Measurements from ENCODE around the gene PMF1.
A peak's percentile ranks its signal among the peaks of the same experiment; 100 is the strongest.

The PMF1 gene

DNA sequence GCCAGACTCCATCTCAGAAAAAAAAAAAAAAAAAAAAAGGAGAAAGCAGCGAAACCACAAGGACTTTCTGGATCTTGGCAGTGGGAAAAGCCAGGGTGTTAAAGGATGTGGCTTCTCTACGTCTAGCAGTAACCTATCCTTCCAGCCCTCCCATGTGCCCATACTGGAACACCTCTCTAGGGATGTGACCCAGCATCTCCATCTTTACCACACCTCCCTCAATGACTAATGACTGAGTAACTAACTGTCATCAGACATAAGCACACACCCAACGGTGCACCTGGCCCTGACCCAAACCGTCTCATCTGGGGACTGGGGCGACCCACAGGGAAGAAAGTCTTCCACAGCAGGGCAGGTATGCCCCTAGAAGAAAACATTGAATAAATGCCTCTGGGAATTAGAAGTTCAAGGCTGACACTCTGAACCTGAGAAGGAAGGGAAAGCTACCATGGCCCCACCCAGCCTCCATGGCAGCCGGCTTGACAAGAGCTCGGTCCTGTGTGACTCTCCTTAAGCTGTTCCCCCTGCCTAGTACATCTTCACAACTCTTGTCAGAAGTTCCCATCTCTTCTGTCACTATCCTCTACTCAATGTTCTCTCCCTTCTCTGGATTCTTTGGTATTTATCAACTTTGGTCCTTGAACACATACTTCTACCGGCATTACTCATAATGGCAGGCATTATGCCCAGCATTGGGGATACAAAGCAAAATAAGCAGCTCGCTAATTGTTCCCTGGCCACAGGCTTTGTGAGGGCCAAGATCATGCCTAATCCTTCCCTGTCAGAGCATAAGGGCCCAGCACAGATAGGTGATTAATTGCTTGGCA is 49.9 kb downstream of the PMF1 start:
- no peak for DNase-seq

DNA sequence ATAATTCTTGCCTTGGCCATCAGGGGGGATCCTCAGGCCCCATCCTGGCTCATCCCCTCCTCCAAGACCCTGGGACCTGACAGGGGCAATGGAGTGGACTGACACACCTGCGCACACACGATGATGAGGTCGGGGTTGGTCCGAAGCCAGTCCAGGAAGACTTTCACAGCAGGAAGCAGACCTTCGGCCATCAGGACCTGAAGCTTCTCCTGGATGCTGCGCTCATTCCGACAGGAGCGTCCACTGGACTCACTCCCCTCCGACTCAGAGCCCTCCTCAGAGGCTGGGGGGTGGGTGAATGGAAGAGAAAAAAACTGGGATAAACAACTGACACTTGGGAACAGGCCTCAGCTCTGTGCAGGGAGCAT is 50.5 kb downstream of the PMF1 start:
- DNase-seq: no peak

DNA sequence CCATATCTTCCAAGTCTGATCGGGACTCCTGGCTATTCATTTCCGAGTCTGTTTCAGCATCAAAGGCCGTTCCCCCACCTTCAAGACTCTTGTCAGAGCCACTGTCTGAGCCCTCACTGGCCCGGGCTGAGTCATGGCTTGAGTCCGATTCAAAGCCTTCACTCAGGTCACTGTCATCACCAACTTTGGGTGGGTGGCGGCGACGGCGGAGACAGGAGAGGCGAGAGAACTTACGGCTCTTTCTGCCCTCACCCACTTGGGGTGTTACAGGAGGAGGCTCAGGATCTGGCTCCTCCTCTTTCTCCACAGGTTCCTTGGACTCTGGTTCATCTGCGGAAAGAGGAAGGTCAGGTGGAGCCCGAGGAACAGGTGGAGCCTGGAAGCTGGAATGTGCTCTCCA is 53.2 kb downstream of the PMF1 start:
- DNase-seq: no peak

DNA sequence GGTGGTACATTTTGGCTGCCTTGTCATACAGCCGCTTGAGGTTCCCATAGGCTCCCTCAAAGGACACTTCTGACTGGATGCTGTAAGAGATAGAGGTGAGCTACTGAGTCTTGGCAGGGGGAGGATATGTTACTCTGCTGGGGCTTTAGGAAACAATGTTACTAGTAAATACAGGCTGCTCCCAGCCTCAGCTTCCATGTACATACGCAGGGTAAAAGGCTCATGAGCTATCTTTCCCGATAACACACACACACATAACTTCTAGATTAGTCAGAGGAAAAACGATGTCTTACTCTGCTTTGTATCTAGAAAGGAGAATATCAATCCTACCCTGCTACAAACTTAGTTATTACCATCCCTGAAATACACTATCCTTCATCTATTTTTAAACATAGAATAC is 55.5 kb downstream of the PMF1 start:
- no peak for DNase-seq

DNA sequence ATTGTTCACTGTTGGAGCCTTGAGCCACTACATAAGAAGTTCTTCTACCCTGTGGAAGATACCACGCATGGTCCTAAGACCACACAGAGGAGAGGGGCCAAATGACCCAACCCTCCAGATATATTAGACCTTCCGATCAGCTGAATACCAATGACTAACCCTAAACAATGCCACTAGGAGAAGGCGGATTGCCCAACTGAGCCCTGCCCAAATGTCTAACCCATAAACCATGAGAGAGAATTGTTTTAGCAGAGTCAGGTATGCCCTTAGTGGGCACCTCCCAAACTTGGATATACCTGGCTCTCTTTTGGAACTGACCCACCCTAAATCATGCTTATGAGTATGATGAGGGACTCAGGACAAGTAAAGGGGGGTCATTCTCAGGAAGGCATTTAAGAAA is 57.5 kb downstream of the PMF1 start:
- no peak for DNase-seq

DNA sequence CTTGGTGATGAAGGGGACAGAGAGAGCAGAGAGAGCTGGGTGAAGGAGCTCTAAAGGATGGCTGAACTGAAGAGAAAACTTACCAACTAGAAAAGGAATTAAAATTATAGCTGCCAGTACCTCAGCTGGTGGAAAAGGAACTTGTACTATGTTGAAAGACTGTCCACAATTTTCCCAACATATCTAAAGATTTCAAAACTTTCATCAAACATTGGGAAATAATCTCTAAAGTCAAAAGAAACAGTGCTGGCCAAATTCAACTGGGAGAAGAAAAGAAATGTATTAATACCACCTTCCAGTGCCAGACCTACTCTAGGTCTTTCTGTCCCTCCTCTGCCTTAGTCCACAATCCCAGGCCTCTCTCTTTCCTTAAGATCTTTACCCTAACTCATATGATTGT is 63.7 kb downstream of the PMF1 start:
- DNase-seq: no peak

DNA sequence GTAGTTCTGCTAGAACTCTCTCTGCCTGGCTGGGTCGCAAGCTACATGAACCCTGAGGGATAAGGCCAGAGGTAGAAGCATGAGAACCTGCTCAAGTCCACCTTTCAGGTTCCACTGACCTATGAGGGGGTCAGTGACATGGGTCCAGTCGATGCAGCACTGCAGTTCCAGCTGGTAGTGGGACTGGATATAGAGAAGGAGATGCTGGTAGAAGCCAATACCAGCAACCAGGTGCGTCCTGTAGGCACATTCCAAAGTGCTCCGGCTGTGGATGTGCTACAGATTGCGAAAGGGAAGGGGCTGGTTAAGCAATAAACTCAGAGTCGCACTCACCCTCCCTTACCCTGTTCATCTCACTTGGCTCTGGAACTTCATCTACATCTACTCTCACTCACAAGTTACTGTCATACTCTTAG is 64.2 kb downstream of the PMF1 start:
- no peak for DNase-seq

DNA sequence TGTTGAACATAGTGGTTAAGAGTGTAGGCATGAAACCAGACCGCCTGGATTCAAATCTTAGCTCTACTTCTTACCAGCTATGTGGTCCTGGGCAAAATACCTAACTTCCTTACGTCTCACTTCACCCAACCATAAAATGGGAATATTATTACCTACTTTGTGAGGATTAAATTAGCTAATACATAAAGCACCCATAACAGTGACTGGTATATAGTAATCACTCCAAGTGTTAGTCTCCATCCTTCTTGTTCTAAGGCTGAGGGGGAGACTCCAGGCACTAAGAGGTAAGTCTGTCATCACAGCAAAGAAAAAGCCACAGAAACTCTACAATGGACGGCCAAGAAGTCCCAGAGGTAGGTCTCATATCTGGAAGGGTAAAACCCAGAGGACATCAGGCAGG is 67.0 kb downstream of the PMF1 start:
- no peak for DNase-seq

DNA sequence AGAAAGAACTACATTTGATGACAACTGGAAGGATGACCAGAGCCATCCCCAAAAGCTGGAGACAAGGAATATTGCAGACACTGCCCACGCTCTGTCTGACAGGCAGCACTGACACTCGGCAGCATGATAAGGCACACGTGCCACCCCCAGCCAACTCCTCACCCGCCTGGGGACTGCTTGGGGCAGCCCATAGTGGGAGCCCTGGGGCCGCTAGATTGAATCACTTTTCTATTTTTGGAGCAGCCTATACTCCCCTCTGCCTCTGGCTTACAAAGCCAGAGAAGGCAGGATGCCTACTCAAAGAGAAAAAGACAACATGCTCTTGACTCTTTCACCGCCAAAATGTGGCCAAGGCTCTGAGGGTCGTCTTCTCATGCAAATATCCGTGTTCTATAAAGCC is 68.5 kb downstream of the PMF1 start:
- peak in 7 of 56 donors; percentile 13 to 26 (median 20) for DNase-seq

DNA sequence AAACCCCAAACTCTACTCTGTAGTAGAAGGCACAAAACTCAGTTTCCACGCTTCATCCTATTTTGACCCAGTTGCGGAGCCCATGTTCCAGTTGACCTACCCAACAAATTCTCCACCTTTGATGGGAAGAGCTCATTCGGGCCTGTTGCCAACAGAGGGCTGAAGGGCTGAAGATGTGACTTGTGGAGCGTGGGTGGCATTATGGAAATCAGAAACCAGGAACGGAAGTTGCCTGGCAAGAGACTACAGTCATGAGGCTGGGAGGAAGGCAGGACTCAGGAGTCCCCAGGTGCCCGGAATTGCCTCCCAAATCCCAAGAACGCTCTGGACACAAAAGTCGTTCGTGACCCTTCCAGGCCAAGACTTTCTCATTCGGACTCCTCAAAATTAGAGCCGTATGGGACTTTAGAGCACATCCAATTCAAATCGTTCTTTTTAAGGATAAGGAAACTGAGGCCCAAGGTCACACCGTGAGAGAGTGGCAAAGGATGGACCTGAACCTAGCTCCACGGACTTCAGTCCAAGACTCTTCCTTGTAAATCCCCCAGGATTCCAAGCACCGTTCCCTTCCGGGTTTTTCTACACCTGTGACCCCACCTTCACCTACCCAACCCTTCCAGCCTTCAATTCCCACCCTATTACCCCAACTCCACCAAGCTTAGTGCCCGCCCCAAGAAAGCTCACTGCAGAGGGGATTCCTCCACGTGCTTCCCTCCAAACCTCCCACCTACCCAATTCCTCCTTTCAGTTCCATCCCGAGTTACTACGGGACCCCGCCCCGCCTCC is 69.1 kb downstream of the PMF1 start:
- DNase-seq: peak in 1 of 56 donors; percentile 14

DNA sequence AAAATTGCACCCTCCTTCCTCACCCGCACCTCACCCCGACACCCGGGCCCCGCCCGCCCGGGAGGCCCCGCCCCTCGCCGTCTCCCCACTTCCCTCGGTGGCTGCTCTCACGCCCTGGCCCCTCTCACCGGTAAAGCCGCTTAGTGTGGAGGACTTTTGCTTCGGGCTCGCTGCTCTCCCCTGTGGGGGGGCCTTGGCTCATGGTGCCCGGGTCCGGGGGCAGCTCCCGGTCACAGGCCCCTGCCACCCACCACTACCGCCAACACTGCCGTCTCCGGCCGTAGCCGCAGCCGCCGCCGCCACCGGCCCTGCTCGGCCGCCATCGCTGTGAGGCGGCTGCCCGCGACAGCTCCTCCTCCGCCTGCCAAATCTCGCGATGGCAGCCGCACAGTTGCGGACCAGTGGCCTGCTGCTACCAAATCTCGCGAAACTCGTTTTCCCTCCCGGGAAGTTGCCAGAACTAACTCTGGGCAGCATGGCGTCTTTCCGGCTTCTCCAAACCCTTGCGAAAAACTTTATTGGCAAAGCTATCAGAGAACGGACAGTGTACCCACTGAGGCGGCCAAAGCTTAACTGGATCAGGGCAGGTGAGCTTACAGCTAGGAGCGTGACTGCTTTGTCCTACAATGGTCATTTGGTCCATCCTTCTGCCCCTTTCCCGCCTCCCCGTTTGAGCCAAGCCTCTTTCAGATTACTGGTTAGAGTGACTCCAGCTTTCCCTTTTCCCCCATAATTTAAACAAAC is 69.8 kb downstream of the PMF1 start, which contains the start of gene SMG5:
Gene SMG5, minus strand, starts transcription at position 347 of the 744 bp plus-strand sequence. Its CDS starts 145 bp downstream, at position 202.
- peak; percentile 41 to 97 (median 91) for DNase-seq

DNA sequence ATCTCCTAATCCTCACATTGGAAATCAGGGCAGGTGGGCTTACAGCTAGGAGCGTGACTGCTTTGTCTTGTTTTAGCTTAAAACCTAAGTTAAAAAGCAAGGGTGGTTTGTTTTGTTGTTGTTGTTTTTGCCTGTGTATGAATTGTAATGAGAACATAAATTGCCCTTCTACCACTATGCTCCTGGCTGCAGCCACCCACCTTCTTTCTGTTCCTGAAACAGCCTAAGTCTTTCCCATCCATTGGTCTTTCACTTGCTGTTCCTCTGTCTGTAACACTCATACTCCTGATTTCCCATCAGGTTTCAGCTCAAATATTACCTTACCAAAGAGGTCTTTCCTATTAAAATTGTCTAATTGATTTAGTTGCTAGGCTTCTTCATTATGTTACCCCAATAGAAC is 70.7 kb downstream of the PMF1 start:
- DNase-seq: no peak

DNA sequence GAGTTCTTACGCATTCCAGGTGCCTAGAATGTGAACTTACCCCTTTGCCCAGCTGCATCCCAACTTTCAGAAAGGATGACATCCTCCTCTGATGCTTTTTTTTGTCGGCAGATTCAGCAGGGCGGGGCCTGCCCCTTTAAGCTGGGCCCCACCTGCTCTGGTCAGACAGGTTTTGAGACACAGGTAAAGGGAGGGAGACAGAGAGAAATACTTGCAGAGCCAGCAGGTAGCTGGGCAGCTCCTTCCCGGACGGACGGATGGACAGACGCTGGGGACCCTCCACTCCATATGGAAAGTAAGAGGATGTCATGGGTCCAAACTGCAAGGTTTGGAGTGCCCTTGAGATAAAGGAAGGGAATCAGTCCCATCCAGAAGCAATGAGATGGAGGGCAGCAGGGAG is 71.3 kb downstream of the PMF1 start, which contains the start of gene TMEM79:
Gene TMEM79, plus strand, starts transcription at position 214 of the 400 bp plus-strand sequence. CDS start 902 bp downstream, outside the sequence.
- DNase-seq: no peak

DNA sequence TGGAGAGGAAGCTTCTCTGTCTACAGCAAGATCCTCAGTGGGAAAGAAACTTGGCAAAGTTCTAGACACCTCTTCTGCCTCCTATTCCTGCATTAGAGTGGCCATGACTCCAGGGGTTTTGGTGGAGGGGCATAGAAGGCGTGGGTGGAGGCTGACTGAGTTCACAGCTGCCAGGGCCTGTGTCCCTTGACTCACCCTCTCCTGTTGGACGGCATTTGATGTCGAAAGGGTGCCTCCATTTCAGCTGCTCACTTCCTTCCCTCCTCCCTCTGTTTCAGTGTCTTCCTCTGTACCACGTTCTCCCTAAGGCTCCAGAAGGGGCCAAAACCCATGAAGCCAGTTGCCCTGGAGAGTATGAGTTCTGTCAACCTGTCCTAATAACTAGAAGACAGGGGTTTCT is 72.0 kb downstream of the PMF1 start:
- DNase-seq: no peak

DNA sequence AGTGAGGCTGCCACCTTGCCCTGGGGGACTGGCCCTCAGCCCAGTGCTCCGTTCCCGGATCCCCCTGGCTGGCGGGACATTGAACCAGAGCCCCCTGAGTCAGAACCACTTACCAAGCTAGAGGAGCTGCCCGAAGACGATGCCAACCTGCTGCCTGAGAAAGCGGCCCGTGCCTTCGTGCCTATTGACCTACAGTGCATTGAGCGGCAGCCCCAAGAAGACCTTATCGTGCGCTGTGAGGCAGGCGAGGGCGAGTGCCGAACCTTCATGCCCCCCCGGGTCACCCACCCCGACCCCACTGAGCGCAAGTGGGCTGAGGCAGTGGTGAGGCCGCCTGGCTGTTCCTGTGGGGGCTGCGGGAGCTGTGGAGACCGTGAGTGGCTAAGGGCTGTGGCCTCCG is 72.6 kb downstream of the PMF1 start:
- DNase-seq: no peak

DNA sequence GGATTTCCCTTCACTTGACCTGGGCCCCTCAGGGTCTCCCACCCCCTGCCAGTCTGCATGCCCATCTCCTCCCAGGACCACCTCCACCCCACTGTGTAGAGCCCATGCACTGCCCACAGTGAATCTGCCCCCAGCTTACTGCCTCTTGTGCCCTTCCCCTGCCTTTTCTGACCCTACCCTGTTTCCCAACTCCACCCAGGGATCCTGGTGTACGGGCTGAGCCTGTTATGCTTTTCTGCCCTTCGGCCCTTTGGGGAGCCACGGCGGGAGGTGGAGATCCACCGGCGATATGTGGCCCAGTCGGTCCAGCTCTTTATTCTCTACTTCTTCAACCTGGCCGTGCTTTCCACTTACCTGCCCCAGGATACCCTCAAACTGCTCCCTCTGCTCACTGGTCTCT is 73.3 kb downstream of the PMF1 start:
- DNase-seq: no peak

Measured in amygdala (tissue), 56 donors.